K562 (cell line): Measurements from ENCODE around the gene WDR18. TPM values are rescaled to one million over a fixed set of nuclear protein-coding genes. Genes with fewer than 3 reads are reported as not detected.

Experiments
- ATAC-seq: fragments of 200-7000 bp; cut with Tn5 transposase; 3 replicates; pipeline ENCODE4 v1.9.1; 2020; ENCODE audit warnings: moderate library complexity
- BruUV-seq: library from RNA; stranded (reverse); fragments of 400-500 nt; replicated peaks from 2 replicates; lab custom pipeline; 2021; lab: Mats Ljungman, UMichigan
- CTCF ChIA-PET: fragments of 300-600 bp; formaldehyde crosslinking; extraction: SDS; loops from one replicate; lab custom pipeline; 2021; ENCODE audit warnings: low intra/inter-chr PET ratio; lab: Yijun Ruan, JAX
- POLR2A ChIA-PET: fragments of 300-600, 350-650 bp; sonication (Branson Sonifier 250); formaldehyde crosslinking; extraction: SDS; loops from one replicate; lab custom pipeline; 2021; ENCODE audit warnings: antibody characterized with exemption, inconsistent platforms; lab: Yijun Ruan, JAX
- DNase-seq, 4 experiments: peaks; one replicate each; pipeline versions ENCODE4 v3.0.0 to v3.0.0-alpha.2; 2011 to 2018; ENCODE audit warnings: low spot score in 3 of 4, mixed read lengths in 3 of 4; ENCODE audit errors: extremely low read depth in 1 of 4
- FAIRE-seq: peaks from 2 replicates; lab custom pipeline; 2011; peaks lifted over from hg19 to GRCh38; lab: Jason Lieb, UNC
- H2AFZ ChIP-seq: 2 replicates; pipeline ENCODE4 v1.6.0; 2011; ENCODE audit warnings: low read depth, low read length, control low read depth, inconsistent platforms
- H3K27ac ChIP-seq: fragments of 200-600 bp; 3 replicates; pipeline ENCODE4 v1.8.0; 2011; ENCODE audit warnings: low read depth, mild to moderate bottlenecking, control low read depth, inconsistent platforms, low read length, moderate library complexity, mixed read lengths; ENCODE audit errors: extremely low read depth
- H3K27me3 ChIP-seq, 2 experiments: fragments of 300-600 bp in 1 of 2; 2 replicates in 1 of 2; 3 replicates in 1 of 2; pipeline versions ENCODE4 v1.6.0 to v1.8.0; 2011; ENCODE audit warnings: inconsistent platforms in 2 of 2, low read length in 2 of 2, mild to moderate bottlenecking in 1 of 2, mixed read lengths in 1 of 2, moderate library complexity in 1 of 2; ENCODE audit not compliant: control insufficient read depth in 2 of 2, insufficient read depth in 2 of 2
- H3K36me3 ChIP-seq: fragments of 300-600 bp; 3 replicates; pipeline ENCODE4 v1.8.0; 2011; ENCODE audit warnings: mild to moderate bottlenecking, low read length, inconsistent platforms; ENCODE audit not compliant: control insufficient read depth, insufficient read depth
- H3K4me1 ChIP-seq, 2 experiments: fragments of 200-600 bp in 1 of 2; replicated peaks in 1 of 2; 2 replicates in 1 of 2; 3 replicates in 1 of 2; pipeline versions ENCODE4 v1.5.1 to v1.8.0; 2011; ENCODE audit warnings: inconsistent platforms in 2 of 2, low read length in 2 of 2, mild to moderate bottlenecking in 1 of 2, mixed read lengths in 1 of 2, moderate library complexity in 1 of 2; ENCODE audit not compliant: control insufficient read depth in 2 of 2, insufficient read depth in 2 of 2
- H3K4me2 ChIP-seq: 2 replicates; pipeline ENCODE4 v1.6.1; 2011; ENCODE audit warnings: low read length, control low read depth, inconsistent platforms, mixed read lengths; ENCODE audit not compliant: insufficient read depth
- H3K4me3 ChIP-seq: fragments of 200-600 bp; sonication (generic), shearing (Covaris generic); 2 replicates; pipeline ENCODE4 v1.5.1; 2016; ENCODE audit warnings: control low read depth, inconsistent platforms
- H3K79me2 ChIP-seq: fragments of 200-600 bp; 3 replicates; pipeline ENCODE4 v1.8.0; 2011; ENCODE audit warnings: low read length, inconsistent platforms; ENCODE audit not compliant: control insufficient read depth, insufficient read depth
- H3K9ac ChIP-seq, 2 experiments: 2 replicates each; pipeline versions ENCODE4 v1.6.0 to v1.6.1; 2011; ENCODE audit warnings: low read depth in 2 of 2, low read length in 2 of 2, control low read depth in 1 of 2, inconsistent platforms in 1 of 2, mild to moderate bottlenecking in 1 of 2, mixed read lengths in 1 of 2; ENCODE audit not compliant: insufficient read depth in 1 of 2
- H3K9me1 ChIP-seq: one replicate; pipeline ENCODE4 v1.6.0; 2011; ENCODE audit warnings: inconsistent platforms, mild to moderate bottlenecking, low read length, moderate library complexity; ENCODE audit not compliant: control insufficient read depth, insufficient read depth
- H3K9me3 ChIP-seq: replicated peaks from 2 replicates; pipeline ENCODE4 v1.5.1; 2011; ENCODE audit warnings: low read depth, low read length, inconsistent platforms; ENCODE audit not compliant: control insufficient read depth, insufficient read depth
- H4K20me1 ChIP-seq: replicated peaks from 2 replicates; pipeline ENCODE4 v1.6.1; 2011; ENCODE audit warnings: low read length, inconsistent platforms, mixed read lengths; ENCODE audit not compliant: control insufficient read depth, insufficient read depth
- EP400 ChIP-seq: fragments of 450-650 bp; IDR thresholded peaks from 2 replicates; pipeline ENCODE4 v1.6.1; 2017; ENCODE audit warnings: antibody characterized with exemption, mild to moderate bottlenecking, moderate library complexity
- KDM1A ChIP-seq, 2 experiments: fragments of 450-650 bp; IDR thresholded peaks; 2 replicates each; pipeline ENCODE4 v1.6.1; 2016; ENCODE audit warnings: mild to moderate bottlenecking in 2 of 2
- MECOM ChIP-seq: fragments of 250-450 bp; sonication (Bioruptor Pico); IDR thresholded peaks from 2 replicates; pipeline ENCODE4 v1.8.0; 2022; ENCODE audit warnings: inconsistent platforms
- PHF21A ChIP-seq: fragments of 450-650 bp; IDR thresholded peaks from 2 replicates; pipeline ENCODE4 v1.6.1; 2017; ENCODE audit warnings: low read depth, borderline replicate concordance
- RAD21 ChIP-seq, 2 experiments: fragments of 250-450 bp in 1 of 2; fragments of 450-650 bp in 1 of 2; sonication (Bioruptor Pico) in 1 of 2; formaldehyde crosslinking in 1 of 2; IDR thresholded peaks in 1 of 2; conservative IDR thresholded peaks in 1 of 2; 2 replicates each; pipeline versions ENCODE4 v1.4.0 to v1.8.0; 2020 to 2022; ENCODE audit warnings: mild to moderate bottlenecking in 2 of 2, moderate library complexity in 1 of 2
- ZNF175 ChIP-seq: fragments of 200-800 bp; sonication (Bioruptor generic); IDR thresholded peaks from 2 replicates; pipeline ENCODE4 v1.6.1; 2016; ENCODE audit warnings: low read depth, mild to moderate bottlenecking, missing genetic modification characterization, missing compliant biosample characterization
- ZNF232 ChIP-seq: sonication (generic); formaldehyde crosslinking; IDR thresholded peaks from 2 replicates; pipeline ENCODE4 v1.8.0; 2022; ENCODE audit warnings: mild to moderate bottlenecking, missing genetic modification reagents
- ZNF274 ChIP-seq: IDR thresholded peaks from 2 replicates; pipeline ENCODE4 v1.6.1; 2011; ENCODE audit warnings: low read depth, mild to moderate bottlenecking, low read length, moderate library complexity, borderline replicate concordance
- WGBS: fragments of 100-300 bp; shearing (Covaris generic); methylation state at CpG from one replicate; pipeline ENCODE4 v1.1.6; 2016; ENCODE audit warnings: low coverage, mixed read lengths; ENCODE audit not compliant: insufficient coverage; ENCODE audit errors: missing lambda C conversion rate; 5-methylcytosine and 5-hydroxymethylcytosine counted together
- in situ Hi-C: fragments of 300-500 bp; cut with MboI; formaldehyde crosslinking; loops from 4 replicates; pipeline ENCODE4 v1.15.0; 2018; ENCODE audit warnings: inconsistent platforms, mixed read lengths
- intact Hi-C: fragments of 100-400 bp; cut with micrococcal nuclease; formaldehyde crosslinking; loops from 2 replicates; pipeline ENCODE4 v1.14.2; 2022
- polyA plus RNA-seq, 8 experiments: library from polyadenylated mRNA; depleted of rRNA in 4 of 8; stranded (reverse) in 5 of 8; unstranded in 3 of 8; fragments of >200 nt; fragmentation: Nextera tagmentation in 2 of 8; fragmentation: Illumina TruSeq in 1 of 8; extraction: Ambion mirVana in 2 of 8; extraction: Trizol in 1 of 8; gene quantifications; 2 replicates each; pipeline versions ENCODE4 v1.2.1 to v1.2.3, GENCODE V29; 2011 to 2014; ENCODE audit warnings: inconsistent platforms in 1 of 8, missing spikeins in 1 of 8
- total RNA-seq, 7 experiments: library from RNA; depleted of rRNA in 6 of 7; stranded (reverse); fragments of >200 nt in 6 of 7; fragmentation: Illumina TruSeq in 2 of 7; extraction: Trizol in 2 of 7; gene quantifications; 2 replicates each; pipeline versions ENCODE4 v1.2.1 to v1.2.3, GENCODE V29; 2011 to 2021; ENCODE audit warnings: low replicate concordance in 1 of 7
- TF ChIP-seq, protein P1 (sequence below), 2 experiments: fragments of 250-450 bp in 1 of 2; fragments of 450-650 bp in 1 of 2; sonication (Bioruptor Pico) in 1 of 2; IDR thresholded peaks; 2 replicates each; pipeline versions ENCODE4 v1.6.1 to v1.8.0; 2016 to 2021; ENCODE audit warnings: mild to moderate bottlenecking in 2 of 2, moderate library complexity in 2 of 2, missing compliant biosample characterization in 1 of 2, missing genetic modification characterization in 1 of 2

The WDR18 gene
- total and polyA plus RNA-seq, 9 of the 15 experiments (the other 6 are each of a cell fraction or from before 2014, with no cell fraction given): 0.65 to 181 (median 30.1) TPM

DNA sequence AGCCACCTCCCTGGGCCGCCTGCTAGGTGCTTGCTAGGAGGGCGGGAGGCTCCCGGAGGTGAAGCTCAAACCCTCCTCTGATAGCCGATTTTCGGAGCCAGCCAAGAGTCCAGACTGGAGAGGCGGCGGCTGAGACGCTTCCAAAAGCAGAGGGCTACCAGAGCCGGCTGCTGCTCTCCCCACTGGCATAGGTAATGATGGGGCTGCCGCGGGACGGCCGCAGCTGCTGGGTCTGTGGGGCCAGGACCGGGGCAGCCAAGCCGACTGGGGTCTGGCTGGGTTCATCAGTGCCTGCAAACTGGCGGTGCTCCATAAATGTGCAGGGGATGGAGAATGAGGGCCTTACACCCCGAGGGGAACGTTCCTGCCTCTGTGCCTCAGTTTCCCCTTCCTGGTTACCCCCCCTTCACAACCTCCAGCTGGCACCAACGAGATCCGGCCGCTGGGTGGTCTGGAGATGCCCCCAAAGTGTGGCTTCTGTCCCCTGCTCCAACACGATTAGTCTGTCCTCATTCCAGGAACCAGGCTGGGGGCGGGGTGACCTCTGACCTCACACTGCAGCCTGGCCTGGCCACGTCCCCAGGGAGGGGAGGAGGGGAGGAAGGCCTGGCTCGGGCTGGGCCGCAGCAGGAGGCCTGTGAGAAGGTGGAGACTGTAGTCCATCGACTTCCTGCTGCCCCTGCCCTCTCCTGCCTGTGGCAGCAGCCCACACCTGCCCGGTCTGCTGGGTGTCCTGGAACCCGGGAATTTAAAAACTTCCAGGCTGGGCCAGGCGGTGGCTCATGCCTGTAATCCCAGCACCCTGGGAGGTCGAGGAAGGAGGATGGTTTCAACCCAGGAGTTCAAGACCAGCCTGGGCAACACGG, 3.8 kb upstream of the WDR18 start:
- peak; percentile 86 for ATAC-seq
- intact Hi-C loops: loop anchor here (1.0 to 5.0 kb wide), 3 partner anchors 55 to 208 kb away; no protein-coding TSS in a partner anchor
- peak; percentile 94 for FAIRE-seq
- ChIA-PET CTCF (interaction anchor here (5.7 kb wide), 1 partner anchor 57 kb away, joined by 158 read pairs; the partner anchor contains the start of gene ARID3A), POLR2A (interaction anchor here (0.8 to 1.3 kb wide), 4 partner anchors 9 to 57 kb away, joined by 3 to 6 read pairs (median 5); no protein-coding TSS in a partner anchor)
- Histone ChIP-seq H3K79me2 (peaks cover 26% of the 10 kb centered on the region), H3K27me3 (no peaks in the 10 kb centered on the region), H3K4me2 (peak overlapping the region; percentile 86), H3K4me1 (peaks cover 25 to 76% of the 10 kb centered on the region in 2 experiments), H3K9ac (peak overlapping the region; percentile 80 to 94), H3K9me1 (no peaks in the 10 kb centered on the region), H4K20me1 (no peaks in the 10 kb centered on the region), H3K4me3 (peak overlapping the region; percentile 38), H3K27ac (peak overlapping the region; percentile 85), H3K9me3 (no peaks in the 10 kb centered on the region), H3K36me3 (0 out of 3 replicates have a peak, but pooled peaks cover under 1% of the 10 kb centered on the region), H2AFZ (peak overlapping the region; percentile 37)
- in situ Hi-C loops: loop anchor here (5.0 kb wide), 1 partner anchor 58 kb away; no protein-coding TSS in a partner anchor
- peak; percentile 85 to 98 (median 88) for DNase-seq
- WGBS: 4% methylated on average over 27 of the region's 32 CpGs
- BruUV-seq: TSS peak; percentile 86
- TF ChIP-seq EP400 (peak; percentile 95), MECOM (CRISPR knock-in tag) (0 out of 2 replicates have a peak, but pooled peaks have one; percentile 54), RAD21 (CRISPR knock-in tag; conservative IDR thresholded peaks at IDR 0.05 in 1 of 2, IDR thresholded peaks at IDR 0.05 in 1 of 2) (peak in 1 of 2 experiments; percentile 29; a peak in 2 of 4 replicates), PHF21A (0 out of 2 replicates have a peak, but pooled peaks have one; percentile 56), ZNF232 (CRISPR knock-in tag) (no peak), ZNF274 (no peak), ZNF175 (CRISPR knock-in tag) (peak; percentile 70; the same call in 1 of the 2 replicates), KDM1A (IDR thresholded peaks at IDR 0.05) (peak in 1 of 2 experiments; percentile 72; a peak in 3 of 4 replicates)
- TF ChIP-seq, protein P1, sequence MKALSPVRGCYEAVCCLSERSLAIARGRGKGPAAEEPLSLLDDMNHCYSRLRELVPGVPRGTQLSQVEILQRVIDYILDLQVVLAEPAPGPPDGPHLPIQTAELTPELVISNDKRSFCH (CRISPR knock-in tag; IDR thresholded peaks at IDR 0.05): no peak
- TF ChIP-seq, protein P1 (tag; IDR thresholded peaks at IDR 0.05): peak; percentile 95
